ENCODE measurements around the gene C1QTNF1.

Gene C1QTNF1

GRCh38 chr17:78996781-78997201 is 27.2 kb upstream of the C1QTNF1 start:
- no peak for TF ChIP-seq RAD21 (IDR thresholded peaks at IDR 0.05; ENCODE audit: low read depth)
- no peak for TF ChIP-seq CEBPB (IDR thresholded peaks at IDR 0.05)

- TF ChIP-seq TAF1 (IDR thresholded peaks at IDR 0.05; ENCODE audit: low read depth) = no peak
- TF ChIP-seq FOXM1 (IDR thresholded peaks at IDR 0.05; ENCODE audit: borderline replicate concordance, low read depth) = no peak
- no peak for TF ChIP-seq USF1 (IDR thresholded peaks at IDR 0.05)
- TF ChIP-seq ZBTB7A (IDR thresholded peaks at IDR 0.05; ENCODE audit: low read depth) = no peak
- no peak for TF ChIP-seq CREB1 (IDR thresholded peaks at IDR 0.05; ENCODE audit: low read depth)
- no peak for TF ChIP-seq TCF12 (IDR thresholded peaks at IDR 0.05; ENCODE audit: low read depth)
Measured at GRCh38 chr17:78997231-78997741, 26.7 kb upstream of the C1QTNF1 start.

DNA sequence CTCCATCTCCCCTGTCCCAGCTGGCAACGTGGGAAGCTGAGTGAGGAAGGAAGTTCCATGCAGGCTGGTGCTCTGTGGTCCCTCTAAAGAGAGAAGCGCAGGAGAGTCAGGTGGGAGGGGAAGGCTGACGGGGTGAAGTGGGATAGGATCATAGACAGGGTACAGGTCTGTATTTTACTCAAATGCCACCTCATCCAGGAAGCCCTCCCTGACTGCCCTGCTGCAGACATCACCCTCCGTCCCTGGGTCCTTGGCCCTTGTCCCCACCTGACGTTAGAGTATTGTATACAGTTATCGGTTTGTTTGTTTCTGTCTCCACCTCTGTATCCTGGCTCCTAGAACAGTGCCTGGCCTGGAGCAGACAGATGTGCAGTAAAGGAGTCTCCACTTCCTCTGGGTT is 26.1 kb upstream of the C1QTNF1 start:
- no peak for TF ChIP-seq RAD21 (IDR thresholded peaks at IDR 0.05; ENCODE audit: low read depth)
- no peak for TF ChIP-seq EP300 (IDR thresholded peaks at IDR 0.05; ENCODE audit: borderline replicate concordance)
- TF ChIP-seq, protein P1, sequence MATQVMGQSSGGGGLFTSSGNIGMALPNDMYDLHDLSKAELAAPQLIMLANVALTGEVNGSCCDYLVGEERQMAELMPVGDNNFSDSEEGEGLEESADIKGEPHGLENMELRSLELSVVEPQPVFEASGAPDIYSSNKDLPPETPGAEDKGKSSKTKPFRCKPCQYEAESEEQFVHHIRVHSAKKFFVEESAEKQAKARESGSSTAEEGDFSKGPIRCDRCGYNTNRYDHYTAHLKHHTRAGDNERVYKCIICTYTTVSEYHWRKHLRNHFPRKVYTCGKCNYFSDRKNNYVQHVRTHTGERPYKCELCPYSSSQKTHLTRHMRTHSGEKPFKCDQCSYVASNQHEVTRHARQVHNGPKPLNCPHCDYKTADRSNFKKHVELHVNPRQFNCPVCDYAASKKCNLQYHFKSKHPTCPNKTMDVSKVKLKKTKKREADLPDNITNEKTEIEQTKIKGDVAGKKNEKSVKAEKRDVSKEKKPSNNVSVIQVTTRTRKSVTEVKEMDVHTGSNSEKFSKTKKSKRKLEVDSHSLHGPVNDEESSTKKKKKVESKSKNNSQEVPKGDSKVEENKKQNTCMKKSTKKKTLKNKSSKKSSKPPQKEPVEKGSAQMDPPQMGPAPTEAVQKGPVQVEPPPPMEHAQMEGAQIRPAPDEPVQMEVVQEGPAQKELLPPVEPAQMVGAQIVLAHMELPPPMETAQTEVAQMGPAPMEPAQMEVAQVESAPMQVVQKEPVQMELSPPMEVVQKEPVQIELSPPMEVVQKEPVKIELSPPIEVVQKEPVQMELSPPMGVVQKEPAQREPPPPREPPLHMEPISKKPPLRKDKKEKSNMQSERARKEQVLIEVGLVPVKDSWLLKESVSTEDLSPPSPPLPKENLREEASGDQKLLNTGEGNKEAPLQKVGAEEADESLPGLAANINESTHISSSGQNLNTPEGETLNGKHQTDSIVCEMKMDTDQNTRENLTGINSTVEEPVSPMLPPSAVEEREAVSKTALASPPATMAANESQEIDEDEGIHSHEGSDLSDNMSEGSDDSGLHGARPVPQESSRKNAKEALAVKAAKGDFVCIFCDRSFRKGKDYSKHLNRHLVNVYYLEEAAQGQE (IDR thresholded peaks at IDR 0.05; ENCODE audit: low read depth) = no peak
- TF ChIP-seq TAF1 (IDR thresholded peaks at IDR 0.05; ENCODE audit: low read depth) = no peak

GRCh38 chr17:78998311-78999055 is 25.5 kb upstream of the C1QTNF1 start:
- TF ChIP-seq YY1 (IDR thresholded peaks at IDR 0.05; ENCODE audit: low read depth) (no peak), EP300 (IDR thresholded peaks at IDR 0.05; ENCODE audit: borderline replicate concordance) (no peak), NFIC (IDR thresholded peaks at IDR 0.05) (no peak), FOXM1 (IDR thresholded peaks at IDR 0.05; ENCODE audit: borderline replicate concordance, low read depth) (no peak), ZBTB7A (IDR thresholded peaks at IDR 0.05; ENCODE audit: low read depth) (no peak), EGR1 (IDR thresholded peaks at IDR 0.05) (no peak), RAD21 (IDR thresholded peaks at IDR 0.05; ENCODE audit: low read depth) (no peak), TCF12 (IDR thresholded peaks at IDR 0.05; ENCODE audit: low read depth) (no peak), TEAD4 (IDR thresholded peaks at IDR 0.05) (no peak), USF1 (IDR thresholded peaks at IDR 0.05) (no peak), TAF1 (IDR thresholded peaks at IDR 0.05; ENCODE audit: low read depth) (no peak), CEBPB (IDR thresholded peaks at IDR 0.05) (no peak), CREB1 (IDR thresholded peaks at IDR 0.05; ENCODE audit: low read depth) (no peak)
- TF ChIP-seq, protein P1 (IDR thresholded peaks at IDR 0.05; ENCODE audit: low read depth) = no peak
- TF ChIP-seq, protein P2, sequence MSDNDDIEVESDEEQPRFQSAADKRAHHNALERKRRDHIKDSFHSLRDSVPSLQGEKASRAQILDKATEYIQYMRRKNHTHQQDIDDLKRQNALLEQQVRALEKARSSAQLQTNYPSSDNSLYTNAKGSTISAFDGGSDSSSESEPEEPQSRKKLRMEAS (IDR thresholded peaks at IDR 0.05) = no peak

DNA sequence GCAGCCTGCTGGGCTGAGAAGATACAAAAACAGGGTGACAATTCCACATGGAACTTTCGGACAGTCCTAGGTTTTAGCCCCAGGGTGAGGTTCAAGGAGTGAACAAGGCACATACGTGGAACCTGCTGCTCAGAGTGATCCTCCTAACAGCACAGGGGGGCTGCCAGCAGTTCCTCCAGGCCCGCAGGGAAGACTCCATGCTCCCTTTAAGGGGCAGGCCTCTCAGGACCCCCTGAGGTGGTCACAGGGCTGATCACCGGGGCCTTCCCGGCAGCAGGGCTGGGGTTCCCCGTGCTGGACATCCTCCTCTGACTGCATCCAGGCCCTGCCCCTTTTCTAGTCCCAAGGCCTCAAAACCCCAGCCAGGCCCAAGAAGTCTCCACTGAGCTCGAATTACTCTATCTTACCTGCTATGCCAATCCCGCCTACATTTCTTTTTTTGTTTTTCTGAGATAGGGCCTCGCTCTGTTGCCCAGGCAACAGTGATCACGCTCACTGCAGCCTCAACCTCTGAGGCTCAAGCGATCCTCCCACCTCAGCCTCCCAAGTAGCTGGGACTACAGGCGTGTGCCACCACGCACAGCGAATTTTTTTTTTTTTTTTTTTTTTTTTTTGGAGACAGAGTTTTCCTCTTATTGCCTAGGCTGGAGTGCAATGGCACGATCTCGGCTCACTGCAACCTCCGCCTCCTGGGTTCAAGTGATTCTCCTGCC is 24.8 kb upstream of the C1QTNF1 start:
- TF ChIP-seq, protein P1 (IDR thresholded peaks at IDR 0.05; ENCODE audit: low read depth) = no peak
- no peak for TF ChIP-seq TCF12 (IDR thresholded peaks at IDR 0.05; ENCODE audit: low read depth)
- no peak for TF ChIP-seq FOXM1 (IDR thresholded peaks at IDR 0.05; ENCODE audit: borderline replicate concordance, low read depth)
- no peak for TF ChIP-seq TEAD4 (IDR thresholded peaks at IDR 0.05)
- no peak for TF ChIP-seq EGR1 (IDR thresholded peaks at IDR 0.05)
- TF ChIP-seq RAD21 (IDR thresholded peaks at IDR 0.05; ENCODE audit: low read depth) = no peak
- TF ChIP-seq, protein P2 (IDR thresholded peaks at IDR 0.05) = no peak
- no peak for TF ChIP-seq NFIC (IDR thresholded peaks at IDR 0.05)
- no peak for TF ChIP-seq EP300 (IDR thresholded peaks at IDR 0.05; ENCODE audit: borderline replicate concordance)
- no peak for TF ChIP-seq YY1 (IDR thresholded peaks at IDR 0.05; ENCODE audit: low read depth)
- TF ChIP-seq CREB1 (IDR thresholded peaks at IDR 0.05; ENCODE audit: low read depth) = no peak
- no peak for TF ChIP-seq USF1 (IDR thresholded peaks at IDR 0.05)
- no peak for TF ChIP-seq TAF1 (IDR thresholded peaks at IDR 0.05; ENCODE audit: low read depth)
- no peak for TF ChIP-seq ZBTB7A (IDR thresholded peaks at IDR 0.05; ENCODE audit: low read depth)
- no peak for TF ChIP-seq CEBPB (IDR thresholded peaks at IDR 0.05)

Data from Ishikawa (cell line).